Measurements from ENCODE around the gene ST8SIA5.

Gene ST8SIA5

GRCh38 chr18:46619559-46619958 is 137.3 kb downstream of the ST8SIA5 start:
- TF ChIP-seq RAD21 (IDR thresholded peaks at IDR 0.05; ENCODE audit: low read depth) (no peak), YY1 (IDR thresholded peaks at IDR 0.05; ENCODE audit: low read depth) (no peak), USF1 (IDR thresholded peaks at IDR 0.05) (no peak), EP300 (IDR thresholded peaks at IDR 0.05; ENCODE audit: borderline replicate concordance) (no peak), MAX (IDR thresholded peaks at IDR 0.05) (no peak), NFIC (IDR thresholded peaks at IDR 0.05) (no peak), CEBPB (IDR thresholded peaks at IDR 0.05) (no peak), TEAD4 (IDR thresholded peaks at IDR 0.05) (no peak), CREB1 (IDR thresholded peaks at IDR 0.05; ENCODE audit: low read depth) (no peak), ZBTB7A (IDR thresholded peaks at IDR 0.05; ENCODE audit: low read depth) (no peak), TCF12 (IDR thresholded peaks at IDR 0.05; ENCODE audit: low read depth) (no peak), REST (IDR thresholded peaks at IDR 0.05; ENCODE audit: low read depth) (no peak), TAF1 (IDR thresholded peaks at IDR 0.05; ENCODE audit: low read depth) (no peak), FOXM1 (IDR thresholded peaks at IDR 0.05; ENCODE audit: borderline replicate concordance, low read depth) (no peak), EGR1 (IDR thresholded peaks at IDR 0.05) (no peak)
